Spleen (tissue), 11 donors: ENCODE data around the gene TKFC. TPM values are rescaled to one million over a fixed set of nuclear protein-coding genes. Genes with fewer than 3 reads are reported as not detected.
A peak's percentile ranks its signal among the peaks of the same experiment; 100 is the strongest.

ENCODE experiments used
- DNase-seq: peaks from one replicate; pipeline ENCODE4 v3.0.0-alpha.2; 2020
- H3K27ac ChIP-seq, 8 donors: fragments of 200-600 bp; sonication (generic) in 7 of 8; 1 replicate in 4 of 8; 2 replicates in 4 of 8; pipeline versions ENCODE4 v1.5.0 to v1.8.0; 2016 to 2021; ENCODE audit warnings: inconsistent platforms in 4 of 8, mild to moderate bottlenecking in 4 of 8, moderate library complexity in 1 of 8
- H3K27me3 ChIP-seq, 7 donors: fragments of 200-600 bp; sonication (generic) in 6 of 7; replicated peaks in 1 of 7; 1 replicate in 4 of 7; 2 replicates in 3 of 7; pipeline versions ENCODE4 v1.5.0 to v1.8.0; 2016 to 2021; ENCODE audit warnings: inconsistent platforms in 3 of 7, mild to moderate bottlenecking in 1 of 7
- H3K36me3 ChIP-seq, 6 donors: fragments of 200-600 bp; sonication (generic) in 5 of 6; 1 replicate in 4 of 6; 2 replicates in 2 of 6; pipeline versions ENCODE4 v1.5.0 to v1.8.0; 2016 to 2021; ENCODE audit warnings: inconsistent platforms in 2 of 6
- H3K4me1 ChIP-seq, 6 donors: fragments of 200-600 bp; sonication (generic) in 5 of 6; 1 replicate in 3 of 6; 2 replicates in 3 of 6; pipeline versions ENCODE4 v1.5.0 to v1.8.0; 2016 to 2021; ENCODE audit warnings: inconsistent platforms in 3 of 6
- H3K4me3 ChIP-seq, 8 donors: fragments of 200-600 bp; sonication (generic) in 7 of 8; 1 replicate in 4 of 8; 2 replicates in 4 of 8; pipeline versions ENCODE4 v1.5.0 to v1.8.0; 2016 to 2021; ENCODE audit warnings: inconsistent platforms in 4 of 8, mild to moderate bottlenecking in 4 of 8, moderate library complexity in 2 of 8
- H3K9me3 ChIP-seq, 8 donors: fragments of 200-600 bp; sonication (generic) in 7 of 8; 1 replicate in 4 of 8; 2 replicates in 4 of 8; pipeline versions ENCODE4 v1.5.0 to v1.8.0; 2016 to 2021; ENCODE audit warnings: inconsistent platforms in 4 of 8
- POLR2A ChIP-seq, 3 donors: fragments of 450-650 bp; IDR thresholded peaks; one replicate each; pipeline ENCODE4 v1.5.1; 2017; ENCODE audit warnings: antibody characterized with exemption in 3 of 3, mild to moderate bottlenecking in 1 of 3
- POLR2AphosphoS5 ChIP-seq, 3 donors: sonication (generic); formaldehyde crosslinking; IDR thresholded peaks; one replicate each; pipeline ENCODE4 v1.5.1; 2017; ENCODE audit warnings: antibody characterized with exemption in 3 of 3
- WGBS, 5 donors: extraction: QIAGEN DNeasy Blood & Tissue Kit in 3 of 5; methylation state at CpG; one replicate each; pipeline versions ENCODE4 v1.1.5 to v1.1.7; 2013 to 2018; 5-methylcytosine and 5-hydroxymethylcytosine counted together
- intact Hi-C: fragments of 100-400 bp; cut with DNase I; formaldehyde crosslinking; loops from one replicate; pipeline ENCODE4 v1.15.0; 2023; ENCODE audit warnings: low total_unique reads
- polyA plus RNA-seq, 3 donors: library from polyadenylated mRNA; stranded (reverse); fragments of 200-250 nt; gene quantifications; one replicate each; pipeline ENCODE4 v1.2.1, GENCODE V29; 2013
- total RNA-seq, 7 donors: library from RNA; depleted of rRNA in 3 of 7; stranded (reverse); fragments of >200 nt in 3 of 7; fragmentation: NEBNext Ultra II Directional in 4 of 7; extraction: Animal tissue kit (Norgen Biotek cat#: 25700) in 4 of 7; gene quantifications; one replicate each; pipeline versions ENCODE4 v1.1.0 to v1.2.1, GENCODE V29; 2016 to 2021
- TF ChIP-seq, protein P1 (sequence below), 11 experiments: fragments of 200-600 bp in 7 of 11; fragments of 450-650 bp in 4 of 11; sonication (generic) in 4 of 11; IDR thresholded peaks in 8 of 11; conservative IDR thresholded peaks in 3 of 11; 1 replicate in 7 of 11; 2 replicates in 4 of 11; pipeline versions ENCODE4 v1.4.0 to v1.8.0; 2016 to 2021; ENCODE audit warnings: antibody characterized with exemption in 11 of 11, inconsistent platforms in 4 of 11, mild to moderate bottlenecking in 1 of 11
- donor health status: healthy with polysubstance abuse.
- donor health status: DM: no; HTN: no; CAD: no; lungs with moderate emphysema.
- donor health status: DM: no; HTN: no; CAD: no.
- donor health status: Bipolar disorder and iron deficiency.
- donor health status: healthy.
- donor health status: DM: no; HTN: no; CAD: no.
- donor health status: DM: yes; HTN: yes; CAD: no.

TKFC gene
- total and polyA plus RNA-seq, 10 donors = 30.6 to 61.5 (median 34.9) TPM

GRCh38 chr11:61349916-61350315, 16.9 kb downstream of the TKFC start:
- H3K27ac ChIP-seq = peak overlapping the region in 7 of 8 donors; percentile 19 to 87 (median 73)
- no peaks in the 10 kb centered on the region for H3K27me3 ChIP-seq
- intact Hi-C loops = no loop called here
- no peak overlapping the region for H3K4me3 ChIP-seq
- peaks cover 7 to 83% (median 54%) of the 10 kb centered on the region in 6 donors for H3K4me1 ChIP-seq
- TF ChIP-seq, protein P1, sequence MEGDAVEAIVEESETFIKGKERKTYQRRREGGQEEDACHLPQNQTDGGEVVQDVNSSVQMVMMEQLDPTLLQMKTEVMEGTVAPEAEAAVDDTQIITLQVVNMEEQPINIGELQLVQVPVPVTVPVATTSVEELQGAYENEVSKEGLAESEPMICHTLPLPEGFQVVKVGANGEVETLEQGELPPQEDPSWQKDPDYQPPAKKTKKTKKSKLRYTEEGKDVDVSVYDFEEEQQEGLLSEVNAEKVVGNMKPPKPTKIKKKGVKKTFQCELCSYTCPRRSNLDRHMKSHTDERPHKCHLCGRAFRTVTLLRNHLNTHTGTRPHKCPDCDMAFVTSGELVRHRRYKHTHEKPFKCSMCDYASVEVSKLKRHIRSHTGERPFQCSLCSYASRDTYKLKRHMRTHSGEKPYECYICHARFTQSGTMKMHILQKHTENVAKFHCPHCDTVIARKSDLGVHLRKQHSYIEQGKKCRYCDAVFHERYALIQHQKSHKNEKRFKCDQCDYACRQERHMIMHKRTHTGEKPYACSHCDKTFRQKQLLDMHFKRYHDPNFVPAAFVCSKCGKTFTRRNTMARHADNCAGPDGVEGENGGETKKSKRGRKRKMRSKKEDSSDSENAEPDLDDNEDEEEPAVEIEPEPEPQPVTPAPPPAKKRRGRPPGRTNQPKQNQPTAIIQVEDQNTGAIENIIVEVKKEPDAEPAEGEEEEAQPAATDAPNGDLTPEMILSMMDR (IDR thresholded peaks at IDR 0.05 in 8 of 11, conservative IDR thresholded peaks at IDR 0.05 in 3 of 11) = no peak
- no peak for TF ChIP-seq POLR2AphosphoS5 (IDR thresholded peaks at IDR 0.05)
- TF ChIP-seq POLR2A (IDR thresholded peaks at IDR 0.05) = no peak
- WGBS, 5 donors = 91 to 95% (median 93%) methylated on average over 9 to 10 of the region's 10 CpGs
- DNase-seq = peak; percentile 46
- no peaks in the 10 kb centered on the region for H3K9me3 ChIP-seq
- H3K36me3 ChIP-seq = peaks cover 0 to 98% (median 58%) of the 10 kb centered on the region in 6 donors

GRCh38 chr11:61350336-61350735, 17.3 kb downstream of the TKFC start:
- H3K9me3 ChIP-seq = no peaks in the 10 kb centered on the region
- intact Hi-C loops = no loop called here
- peaks cover 4 to 83% (median 54%) of the 10 kb centered on the region in 6 donors for H3K4me1 ChIP-seq
- peaks cover 0 to 98% (median 60%) of the 10 kb centered on the region in 6 donors for H3K36me3 ChIP-seq
- no peak overlapping the region for H3K4me3 ChIP-seq
- no peak for DNase-seq
- H3K27me3 ChIP-seq = no peaks in the 10 kb centered on the region
- peak overlapping the region in 4 of 8 donors; percentile 73 to 87 (median 79) for H3K27ac ChIP-seq
- TF ChIP-seq POLR2AphosphoS5 (IDR thresholded peaks at IDR 0.05) = no peak
- no peak for TF ChIP-seq POLR2A (IDR thresholded peaks at IDR 0.05)
- TF ChIP-seq, protein P1 (IDR thresholded peaks at IDR 0.05 in 8 of 11, conservative IDR thresholded peaks at IDR 0.05 in 3 of 11) = no peak
- 88 to 100% (median 96%) methylated on average over 1 of the region's 1 CpG for WGBS, 5 donors

DNA sequence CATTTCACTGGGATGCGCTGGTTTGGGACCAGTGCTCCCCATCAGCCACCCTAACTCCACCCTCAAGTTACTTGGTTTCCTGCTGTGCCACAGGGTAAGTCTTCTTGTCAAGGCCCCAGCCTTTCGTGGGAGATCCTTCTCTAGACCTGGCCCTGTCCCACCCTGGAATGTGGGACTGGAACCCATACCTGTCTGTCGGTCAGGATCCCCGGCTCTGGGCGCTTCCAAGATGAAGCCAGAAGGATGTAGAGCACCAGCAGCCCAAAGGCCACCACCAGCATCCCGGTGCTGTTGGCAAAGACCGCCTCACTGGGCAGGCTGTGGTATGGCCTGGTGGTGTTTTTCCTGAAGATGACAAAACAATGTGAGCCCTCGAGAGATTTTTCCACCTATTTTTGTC, 17.8 kb downstream of the TKFC start:
- peaks cover 0 to 98% (median 60%) of the 10 kb centered on the region in 6 donors for H3K36me3 ChIP-seq
- H3K4me1 ChIP-seq = peaks cover 4 to 83% (median 53%) of the 10 kb centered on the region in 6 donors
- H3K27me3 ChIP-seq = no peaks in the 10 kb centered on the region
- H3K9me3 ChIP-seq = no peaks in the 10 kb centered on the region
- DNase-seq = peak; percentile 52
- intact Hi-C loops = no loop called here
- H3K27ac ChIP-seq = peak overlapping the region in 1 of 8 donors; percentile 80
- TF ChIP-seq POLR2A (IDR thresholded peaks at IDR 0.05) = no peak
- TF ChIP-seq POLR2AphosphoS5 (IDR thresholded peaks at IDR 0.05) = no peak
- TF ChIP-seq, protein P1 (IDR thresholded peaks at IDR 0.05 in 8 of 11, conservative IDR thresholded peaks at IDR 0.05 in 3 of 11) = no peak
- no peak overlapping the region for H3K4me3 ChIP-seq
- WGBS, 5 donors = 91 to 97% (median 95%) methylated on average over 8 of the region's 8 CpGs

DNA sequence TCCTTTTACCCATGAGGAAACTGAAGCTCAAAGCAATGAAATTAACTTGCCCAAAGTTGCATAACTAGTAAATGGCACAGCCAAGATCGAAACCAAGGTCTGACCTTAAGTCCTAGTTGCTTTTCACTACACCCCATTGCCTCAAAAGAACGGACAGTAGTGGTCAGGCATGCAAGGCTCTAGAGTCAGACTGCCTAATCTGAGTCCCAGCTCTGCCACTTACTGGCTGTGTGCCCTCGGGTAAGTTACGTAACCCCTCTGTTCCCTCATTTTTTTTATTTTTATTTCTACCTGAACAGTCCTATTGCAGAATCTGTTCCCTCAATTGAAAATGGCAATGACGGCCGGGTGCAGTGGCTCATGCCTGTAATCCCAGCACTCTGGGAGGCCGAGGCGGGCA, 19.0 kb downstream of the TKFC start:
- H3K4me3 ChIP-seq = no peak overlapping the region
- DNase-seq = peak; percentile 1
- 77 to 85% (median 83%) methylated on average over 8 of the region's 8 CpGs for WGBS, 5 donors
- TF ChIP-seq POLR2A (IDR thresholded peaks at IDR 0.05) (no peak), POLR2AphosphoS5 (IDR thresholded peaks at IDR 0.05) (no peak)
- H3K9me3 ChIP-seq = no peaks in the 10 kb centered on the region
- H3K36me3 ChIP-seq = peaks cover 0 to 95% (median 60%) of the 10 kb centered on the region in 6 donors
- H3K4me1 ChIP-seq = peaks cover 4 to 83% (median 54%) of the 10 kb centered on the region in 6 donors
- intact Hi-C loops = no loop called here
- no peaks in the 10 kb centered on the region for H3K27me3 ChIP-seq
- H3K27ac ChIP-seq = peak overlapping the region in 1 of 8 donors; percentile 0
